ENCODE results near the gene HOXA10.
A peak's percentile ranks its signal among the peaks of the same experiment; 100 is the strongest.

Gene HOXA10

DNA sequence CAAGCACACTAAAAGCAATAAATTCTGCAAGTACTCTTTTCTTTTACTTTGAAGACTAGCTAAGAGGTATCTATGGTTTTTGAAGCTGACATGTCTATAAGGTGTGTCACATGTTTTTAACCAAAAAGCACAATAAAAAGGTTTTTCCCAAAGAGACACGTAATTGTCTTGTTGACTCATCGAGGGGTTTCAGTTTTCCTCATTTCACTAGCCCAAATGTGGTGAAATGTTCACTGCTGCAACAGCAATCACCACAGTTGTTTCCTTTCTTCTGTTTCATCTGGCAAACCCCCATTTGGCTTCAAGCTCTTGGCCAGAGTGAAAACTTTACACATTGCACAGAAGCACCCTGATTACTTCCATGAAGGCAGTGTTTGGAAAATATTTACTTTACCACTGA, 39.7 kb downstream of the HOXA10 start:
- TF ChIP-seq GATA1 (IDR thresholded peaks at IDR 0.05; ENCODE audit: low read depth, low read length) (no peak), POLR2A (IDR thresholded peaks at IDR 0.05; ENCODE audit: low read length) (no peak)
- DNase-seq, result no peak

DNA sequence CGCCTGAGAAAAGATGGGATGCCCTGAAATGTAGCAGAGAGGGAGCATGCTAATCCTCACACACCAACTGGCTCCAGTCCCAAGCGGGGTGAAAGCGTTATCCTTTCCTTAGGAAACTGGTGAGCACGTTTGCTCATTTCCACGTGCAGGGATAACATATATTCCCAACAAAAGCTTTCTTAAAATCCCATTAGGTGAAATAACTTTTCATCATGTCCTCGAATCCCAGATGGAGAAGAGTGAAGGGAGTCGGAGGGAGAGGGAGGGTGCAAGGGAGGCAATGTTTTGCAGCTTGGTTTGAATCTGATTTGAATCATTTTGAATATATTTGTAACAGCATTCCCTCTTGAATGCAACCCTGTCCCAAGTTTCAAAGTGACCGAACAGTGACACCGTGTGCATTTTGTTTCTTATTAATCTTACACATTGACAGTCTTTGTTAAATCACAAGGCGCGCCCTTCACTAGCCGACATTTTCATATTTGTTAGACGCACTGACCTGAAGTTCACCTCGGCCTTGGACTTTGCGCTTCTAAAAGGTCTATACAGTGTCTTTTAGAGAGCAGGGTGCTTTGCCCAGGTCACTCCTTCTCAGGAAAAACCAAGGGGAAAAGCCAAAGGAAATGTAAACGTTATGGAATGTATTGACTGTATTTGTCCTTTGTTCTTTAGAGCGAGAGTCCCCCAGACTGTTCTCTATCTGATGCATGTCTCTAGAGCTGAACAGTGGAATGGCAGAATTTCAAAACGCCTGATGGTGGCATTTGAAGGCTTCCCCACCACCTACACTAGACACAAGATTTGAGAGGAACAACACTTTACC, 40.5 kb downstream of the HOXA10 start:
- no peak for DNase-seq
- TF ChIP-seq GATA1 (IDR thresholded peaks at IDR 0.05; ENCODE audit: low read depth, low read length) (no peak), POLR2A (IDR thresholded peaks at IDR 0.05; ENCODE audit: low read length) (no peak)

DNA sequence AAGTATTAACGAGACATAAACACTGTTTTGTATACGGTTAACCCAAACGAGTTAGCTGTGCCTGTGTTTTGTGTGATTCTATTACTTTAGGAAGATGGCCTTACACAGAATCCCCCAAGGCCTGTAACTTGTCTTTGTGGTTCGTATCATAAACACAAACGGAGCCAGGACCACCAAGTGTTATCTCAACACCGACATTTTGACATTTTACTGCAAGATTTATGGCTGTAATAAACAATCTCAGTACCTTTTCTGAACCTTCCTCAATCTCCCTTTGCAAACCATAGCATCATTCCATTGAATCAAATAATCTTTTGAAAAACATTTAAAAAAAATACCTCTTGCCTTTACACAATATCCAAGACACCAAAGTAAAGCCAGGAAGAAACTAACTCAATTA, 41.1 kb downstream of the HOXA10 start:
- TF ChIP-seq GATA1 (IDR thresholded peaks at IDR 0.05; ENCODE audit: low read depth, low read length) (no peak), POLR2A (IDR thresholded peaks at IDR 0.05; ENCODE audit: low read length) (no peak)
- DNase-seq, result no peak

DNA sequence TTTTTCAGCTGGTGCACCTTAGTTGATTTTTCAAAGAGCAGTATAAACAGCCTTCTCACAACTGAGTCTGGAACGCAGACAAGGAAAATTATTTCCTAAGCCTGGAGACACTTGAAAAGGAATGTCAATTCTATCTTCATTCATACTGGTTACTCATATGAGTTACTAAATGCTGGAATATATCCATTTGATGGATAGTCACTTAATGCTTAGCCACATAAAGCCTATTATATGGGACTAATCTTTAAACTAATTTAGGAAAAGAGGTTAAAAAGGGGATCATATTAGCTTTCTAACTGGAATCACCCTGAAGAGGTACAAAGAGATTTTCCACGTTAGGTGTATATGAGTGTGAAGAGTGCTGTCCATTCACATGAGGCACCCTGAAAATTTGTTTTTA, 41.9 kb downstream of the HOXA10 start:
- TF ChIP-seq GATA1 (IDR thresholded peaks at IDR 0.05; ENCODE audit: low read depth, low read length), result no peak
- TF ChIP-seq POLR2A (IDR thresholded peaks at IDR 0.05; ENCODE audit: low read length), result no peak
- no peak for DNase-seq

DNA sequence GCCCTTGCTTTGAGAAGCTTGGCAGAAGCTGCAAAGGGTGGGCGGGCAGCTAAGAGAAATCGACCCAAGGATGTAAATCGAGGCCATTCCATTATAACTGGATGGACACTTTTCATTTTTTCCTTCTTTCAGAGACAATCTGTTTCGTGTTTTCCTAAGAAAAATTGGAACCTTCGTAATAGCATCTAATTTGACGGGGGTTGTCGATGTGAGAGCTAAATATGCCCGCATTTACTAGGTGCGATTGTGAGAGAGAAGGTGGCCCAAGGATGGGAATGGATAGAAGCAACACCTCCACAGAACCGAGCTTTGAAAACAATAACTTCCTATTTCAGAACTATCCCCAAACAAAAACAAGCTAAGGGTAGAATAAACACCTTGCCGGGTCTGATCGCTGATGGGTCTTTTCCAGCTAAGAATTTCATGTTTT, 42.7 kb downstream of the HOXA10 start:
- no peak for DNase-seq
- no peak for TF ChIP-seq POLR2A (IDR thresholded peaks at IDR 0.05; ENCODE audit: low read length)

DNA sequence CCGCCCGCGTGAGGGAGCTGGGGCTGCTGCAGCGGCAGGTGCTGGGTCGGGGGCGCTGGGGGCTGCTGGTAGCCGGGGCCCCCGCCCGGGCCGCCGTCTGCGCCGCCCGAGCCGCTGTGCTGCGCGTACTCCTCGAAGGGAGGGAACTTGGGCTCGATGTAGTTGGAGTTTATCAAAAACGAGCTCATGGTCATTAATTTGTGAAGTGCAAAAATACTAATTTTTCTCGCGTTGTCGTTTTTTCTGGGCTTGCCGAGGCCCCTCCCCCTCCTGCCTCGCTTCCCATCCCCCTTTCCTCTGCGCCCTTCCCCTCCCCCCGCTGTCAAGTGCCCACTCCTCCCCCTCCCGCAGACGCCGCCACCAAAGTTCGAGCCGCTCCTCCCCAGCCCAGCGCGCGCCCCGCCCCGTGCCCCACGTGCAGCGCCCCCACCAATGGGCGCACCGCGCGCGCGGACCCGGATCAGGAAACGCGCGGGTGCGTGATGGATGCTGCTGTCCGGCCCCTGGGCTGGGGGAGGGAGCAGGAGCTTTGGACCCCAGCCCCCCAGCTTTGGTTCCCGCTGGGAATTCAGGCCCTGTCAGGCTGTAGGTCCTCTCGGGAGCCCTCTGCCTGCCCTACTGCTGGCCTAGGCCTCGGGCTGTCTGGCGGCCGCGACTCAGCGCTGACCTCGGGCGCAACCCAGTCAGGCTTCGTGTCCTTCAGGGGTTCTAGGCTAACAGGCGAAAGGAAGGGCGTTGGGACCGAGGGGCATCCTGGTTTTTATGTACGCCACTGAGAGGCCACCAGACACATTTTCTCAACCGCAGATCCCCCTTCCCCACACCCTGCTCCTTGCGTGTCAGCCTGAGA, 43.4 kb downstream of the HOXA10 start, which contains the start of gene HOXA4:
Gene HOXA4 (minus strand): TSS at position 218 of the 850 bp plus-strand sequence. CDS start 24 bp downstream, at position 194.
- DNase-seq, result peak; percentile 86 to 88
- no peak for TF ChIP-seq GATA1 (IDR thresholded peaks at IDR 0.05; ENCODE audit: low read depth, low read length)
- peak; percentile 17 for TF ChIP-seq POLR2A (IDR thresholded peaks at IDR 0.05; ENCODE audit: low read length)

DNA sequence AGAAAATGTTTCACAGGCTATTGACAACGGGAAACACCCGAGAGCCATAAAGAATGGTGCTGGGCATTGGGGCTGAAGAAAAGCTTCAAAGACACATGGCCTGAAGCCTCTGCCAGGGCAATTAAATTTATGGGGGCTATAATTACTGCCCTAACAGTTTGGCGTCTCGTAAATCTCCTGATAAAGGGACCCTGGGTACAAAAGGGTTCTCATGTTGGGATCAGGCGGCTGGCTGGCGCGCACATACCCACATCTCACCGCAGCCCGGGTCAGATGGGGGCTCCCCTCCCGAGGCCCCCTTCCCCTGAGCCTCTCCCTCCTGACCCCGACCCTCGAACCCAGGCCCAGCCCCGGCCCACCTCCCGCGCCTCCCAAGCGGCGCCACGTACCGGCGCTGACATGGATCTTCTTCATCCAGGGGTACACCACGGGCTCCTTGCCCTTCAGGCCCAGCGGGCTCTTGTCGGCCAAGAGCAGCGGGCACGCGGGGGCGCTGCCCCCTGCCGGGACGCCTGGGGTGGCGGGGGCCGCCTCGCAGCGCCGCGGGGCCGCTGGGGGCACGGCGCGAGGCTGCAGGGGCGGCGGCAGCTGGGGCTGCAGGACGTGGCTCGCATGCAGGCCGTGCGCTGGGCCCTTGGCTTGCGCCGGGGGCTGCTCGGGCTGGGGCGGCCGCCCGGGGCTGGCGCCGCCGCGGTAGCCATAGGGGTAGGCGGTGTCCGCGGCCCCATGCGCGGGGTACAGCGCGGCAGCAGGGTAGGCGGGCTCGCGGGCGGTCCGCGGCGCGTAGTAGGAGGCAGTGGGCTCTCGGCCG, 44.2 kb downstream of the HOXA10 start:
- DNase-seq, result peak; percentile 29 to 34
- no peak for TF ChIP-seq GATA1 (IDR thresholded peaks at IDR 0.05; ENCODE audit: low read depth, low read length)
- no peak for TF ChIP-seq POLR2A (IDR thresholded peaks at IDR 0.05; ENCODE audit: low read length)

DNA sequence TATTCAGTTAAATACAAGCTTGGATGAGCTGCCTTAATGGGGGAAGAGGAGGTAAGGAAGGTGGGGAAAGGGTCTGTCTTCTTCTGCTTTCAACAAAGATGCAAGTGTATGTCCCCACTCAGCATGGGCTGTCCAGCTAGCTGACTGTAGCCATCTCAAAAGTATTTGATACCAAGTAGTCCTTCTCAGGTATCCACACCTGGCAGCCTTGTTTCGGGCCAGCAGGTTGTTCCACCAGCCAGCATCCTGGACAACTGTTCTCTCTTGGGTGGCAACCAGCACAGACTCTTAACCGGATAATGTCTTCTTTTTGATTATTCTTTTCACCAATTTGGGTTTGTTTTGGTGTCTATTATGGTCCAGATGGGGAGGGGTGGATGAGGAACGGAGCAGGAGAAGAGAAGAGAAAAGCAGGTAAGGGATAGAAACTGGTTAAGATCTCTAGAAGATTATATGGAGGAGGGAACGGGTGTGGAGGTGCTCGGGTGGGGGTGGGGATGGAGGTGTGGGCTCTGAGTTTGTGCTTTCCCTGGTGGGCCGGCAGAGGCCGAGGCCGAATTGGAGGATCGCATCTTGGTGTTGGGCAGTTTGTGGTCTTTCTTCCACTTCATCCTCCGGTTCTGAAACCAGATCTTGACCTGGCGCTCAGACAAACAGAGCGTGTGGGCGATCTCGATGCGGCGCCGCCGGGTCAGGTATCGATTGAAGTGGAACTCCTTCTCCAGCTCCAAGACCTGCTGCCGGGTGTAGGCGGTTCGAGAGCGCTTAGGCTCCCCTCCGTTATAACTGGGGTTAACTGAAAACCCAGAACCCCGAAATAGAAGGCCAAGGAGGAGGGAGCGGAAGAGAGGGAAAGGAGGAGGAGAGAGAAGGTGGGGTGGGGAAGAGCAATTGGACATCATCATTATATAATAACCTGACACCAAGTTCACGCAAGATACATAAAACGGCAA, 45.1 kb downstream of the HOXA10 start:
- no peak for DNase-seq
- TF ChIP-seq POLR2A (IDR thresholded peaks at IDR 0.05; ENCODE audit: low read length) (no peak), GATA1 (IDR thresholded peaks at IDR 0.05; ENCODE audit: low read depth, low read length) (no peak)

DNA sequence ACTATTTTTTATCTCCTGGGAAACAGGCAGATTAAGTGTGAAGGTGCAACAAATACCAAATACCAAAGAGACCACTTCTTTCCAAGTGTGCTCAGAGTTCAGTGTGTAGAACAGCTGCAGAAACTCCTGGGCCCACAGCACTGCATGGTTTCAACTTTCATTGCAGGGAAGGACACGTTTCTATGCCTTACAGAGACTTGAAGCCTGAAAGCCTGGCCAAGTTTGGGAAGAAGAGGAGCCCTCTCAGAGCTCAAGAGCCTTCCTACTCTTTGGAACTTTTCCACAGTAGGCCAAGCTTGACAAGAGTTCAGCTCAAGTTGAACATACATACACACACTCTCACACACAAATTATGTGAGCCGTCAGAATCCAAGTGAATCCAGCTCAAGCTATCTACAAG, 46.1 kb downstream of the HOXA10 start:
- no peak for DNase-seq
- TF ChIP-seq POLR2A (IDR thresholded peaks at IDR 0.05; ENCODE audit: low read length) (no peak), GATA1 (IDR thresholded peaks at IDR 0.05; ENCODE audit: low read depth, low read length) (no peak)

DNA sequence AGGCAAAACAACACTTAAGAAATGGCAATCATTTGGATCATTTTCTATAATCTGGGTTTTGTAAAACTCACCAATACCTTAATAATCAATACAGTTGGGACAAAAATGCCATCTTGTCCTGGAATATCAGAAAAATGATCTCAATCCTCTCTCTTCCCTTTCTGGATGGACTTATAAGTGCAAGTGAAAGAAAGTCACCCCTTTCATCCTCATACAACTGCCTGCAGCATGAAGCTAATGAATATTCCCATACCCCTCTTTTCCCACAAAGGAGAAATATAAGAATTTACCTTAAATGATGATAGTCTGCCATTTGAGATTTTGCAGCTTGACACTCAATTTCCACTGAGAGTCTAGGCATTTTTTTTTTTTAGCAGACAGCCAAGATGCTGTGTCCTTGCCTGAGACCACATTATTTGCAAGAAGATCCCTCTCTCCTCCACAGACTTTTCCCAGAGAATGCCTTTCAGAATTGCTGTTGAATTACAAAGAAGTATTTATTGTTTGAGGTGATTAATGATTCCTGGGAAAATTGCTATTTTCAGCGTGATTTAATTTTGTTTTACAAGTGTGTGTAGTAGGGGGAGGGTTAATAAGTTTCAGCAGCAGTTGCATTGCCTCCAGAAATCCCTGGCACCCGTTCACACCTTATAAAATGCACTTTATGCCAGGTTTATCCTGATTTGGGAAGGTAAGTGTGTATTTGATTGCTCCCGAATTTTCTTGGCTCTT, 47.4 kb downstream of the HOXA10 start:
- DNase-seq, result no peak

DNA sequence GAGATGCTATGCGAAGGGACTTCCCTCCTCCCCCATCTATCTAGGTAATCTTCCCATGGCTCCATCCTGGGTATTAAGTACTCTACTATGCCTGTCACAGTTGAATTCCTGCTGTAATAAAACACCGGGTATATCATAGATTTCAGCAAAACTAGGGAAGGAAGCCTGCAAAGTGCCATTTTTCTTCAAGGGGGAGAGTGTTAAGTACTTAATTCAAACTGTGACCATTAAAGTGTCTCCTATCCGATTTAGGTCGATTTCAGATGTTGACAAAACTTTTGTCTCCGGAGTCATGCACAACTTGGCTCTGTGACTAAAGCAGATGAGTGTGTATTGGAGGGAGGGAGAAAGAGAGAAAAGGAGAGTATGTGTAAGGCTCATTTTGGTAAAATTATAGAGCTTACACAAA, 48.1 kb downstream of the HOXA10 start:
- no peak for DNase-seq
- no peak for TF ChIP-seq GATA1 (IDR thresholded peaks at IDR 0.05; ENCODE audit: low read depth, low read length)
- no peak for TF ChIP-seq POLR2A (IDR thresholded peaks at IDR 0.05; ENCODE audit: low read length)

More for the DNA sequence above, 47.4 kb downstream of the HOXA10 start:
- TF ChIP-seq POLR2A (IDR thresholded peaks at IDR 0.05; ENCODE audit: low read length), result no peak
- no peak for TF ChIP-seq GATA1 (IDR thresholded peaks at IDR 0.05; ENCODE audit: low read depth, low read length)
